ENCODE data around the gene ZER1.
"Not testable (repeated sequence)": the region's sequence is repeated elsewhere in the genome, so short reads cannot be mapped to it uniquely, and the experiment has no call there.

ZER1 gene

DNA sequence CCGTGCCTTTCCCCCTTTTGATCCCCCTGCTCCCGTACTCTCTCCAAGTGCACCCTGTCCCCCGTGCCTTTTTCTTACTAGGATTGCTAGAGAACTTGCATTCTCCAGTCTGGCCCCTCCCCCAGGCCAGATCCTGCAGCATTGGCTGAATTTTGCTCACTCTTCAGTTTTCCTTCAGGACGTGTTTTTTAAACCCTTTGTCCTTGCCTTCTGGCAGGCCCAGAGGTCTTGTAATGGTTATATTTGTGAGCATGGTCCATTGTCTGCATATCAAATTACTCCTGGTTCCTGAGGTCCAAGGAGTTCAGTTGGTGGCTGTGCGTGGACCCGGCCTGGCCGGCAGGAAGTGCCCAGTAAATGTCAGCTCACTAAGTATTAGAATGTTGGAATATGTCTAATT, 15.9 kb upstream of the ZER1 start:
- DNase-seq (ENCODE audit: low read depth), result no peak

DNA sequence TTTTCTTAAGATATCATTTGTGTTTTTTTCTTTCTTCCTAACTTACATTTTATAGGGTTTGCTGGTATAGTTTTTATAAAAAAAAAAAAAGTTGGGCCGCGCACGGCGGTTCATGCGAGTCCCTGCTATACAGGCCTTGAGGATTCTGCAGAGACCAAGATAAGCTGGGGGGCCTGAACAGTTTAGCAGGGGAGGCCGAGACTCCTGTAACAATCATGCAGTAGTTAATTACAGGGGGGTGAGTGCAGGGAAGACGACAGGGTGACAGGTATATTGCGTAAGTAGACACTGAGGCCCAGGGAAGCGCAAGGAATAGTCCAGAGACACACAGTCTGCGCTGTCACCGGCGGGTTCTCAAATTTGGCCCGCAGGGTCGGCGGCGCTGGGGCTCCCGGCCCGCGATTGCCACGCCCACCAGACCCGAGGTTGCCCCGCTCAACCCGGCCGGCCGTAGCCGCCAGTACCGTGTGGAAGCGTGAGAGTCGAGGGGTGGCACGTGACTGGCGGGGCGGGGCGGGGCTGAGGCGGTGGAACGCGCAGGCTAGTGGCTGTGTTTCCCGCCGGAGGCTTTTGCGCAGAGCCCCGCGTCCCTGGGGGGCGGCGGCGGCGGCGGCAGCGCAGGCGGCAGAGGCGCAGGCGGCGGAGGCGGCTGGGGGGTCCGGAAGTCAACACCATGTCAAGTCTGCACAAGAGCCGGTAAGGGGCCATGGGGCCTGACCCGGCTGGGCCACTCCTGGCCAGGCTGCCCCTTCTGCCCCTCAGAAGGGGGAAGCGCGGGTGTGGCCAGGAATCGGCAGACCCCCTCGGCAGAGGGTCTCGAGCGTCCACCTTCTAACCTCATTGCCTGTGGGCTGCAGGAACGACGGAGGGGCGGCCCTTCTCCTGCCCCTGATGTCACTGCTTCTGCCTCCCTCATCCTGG, 15.2 kb upstream of the ZER1 start, which contains the start of gene TBC1D13:
TSS of gene TBC1D13 (plus strand) at position 573 of the 921 bp plus-strand sequence. CDS start at position 674, 101 bp downstream.
- peak; percentile 86 for DNase-seq (ENCODE audit: low read depth)

DNA sequence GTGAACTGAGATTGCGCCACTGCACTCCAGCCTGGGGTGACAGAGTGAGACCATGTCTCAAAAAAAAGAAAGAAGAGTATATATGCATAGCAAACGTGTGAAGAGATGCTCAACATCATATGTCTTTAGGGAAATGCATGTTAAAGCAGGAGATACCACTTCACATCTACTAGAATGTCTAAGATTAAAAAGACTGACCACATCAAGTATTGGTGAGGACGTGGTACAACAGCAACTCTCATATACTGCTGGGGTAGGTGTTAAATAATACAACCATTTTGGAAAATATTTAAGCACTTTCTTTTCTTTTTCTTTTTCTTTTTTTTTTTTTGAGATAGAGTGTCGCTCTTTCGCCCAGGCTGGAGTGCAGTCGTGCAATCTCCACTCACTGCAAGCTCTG, 13.7 kb upstream of the ZER1 start:
- no peak for DNase-seq (ENCODE audit: low read depth)

DNA sequence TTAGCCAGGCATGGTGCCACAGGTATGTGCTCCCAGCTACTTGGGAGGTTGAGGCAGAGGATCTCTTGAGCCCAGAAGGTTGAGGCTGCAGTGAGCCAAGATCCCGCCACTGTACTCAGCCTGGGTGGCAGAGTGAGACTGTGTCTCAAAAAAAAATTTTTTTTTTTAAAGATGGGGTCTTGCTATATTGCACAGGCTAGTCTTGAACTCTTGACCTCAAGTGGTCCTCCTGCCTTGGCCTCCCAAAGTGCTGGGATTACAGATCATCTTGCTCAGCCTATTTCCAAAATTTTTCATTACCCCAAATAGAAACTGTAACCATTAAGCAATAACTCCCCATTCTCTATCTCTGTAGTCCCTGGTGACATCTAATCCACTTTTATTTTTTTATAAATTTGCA, 10.9 kb upstream of the ZER1 start:
- no peak for DNase-seq (ENCODE audit: low read depth)

DNA sequence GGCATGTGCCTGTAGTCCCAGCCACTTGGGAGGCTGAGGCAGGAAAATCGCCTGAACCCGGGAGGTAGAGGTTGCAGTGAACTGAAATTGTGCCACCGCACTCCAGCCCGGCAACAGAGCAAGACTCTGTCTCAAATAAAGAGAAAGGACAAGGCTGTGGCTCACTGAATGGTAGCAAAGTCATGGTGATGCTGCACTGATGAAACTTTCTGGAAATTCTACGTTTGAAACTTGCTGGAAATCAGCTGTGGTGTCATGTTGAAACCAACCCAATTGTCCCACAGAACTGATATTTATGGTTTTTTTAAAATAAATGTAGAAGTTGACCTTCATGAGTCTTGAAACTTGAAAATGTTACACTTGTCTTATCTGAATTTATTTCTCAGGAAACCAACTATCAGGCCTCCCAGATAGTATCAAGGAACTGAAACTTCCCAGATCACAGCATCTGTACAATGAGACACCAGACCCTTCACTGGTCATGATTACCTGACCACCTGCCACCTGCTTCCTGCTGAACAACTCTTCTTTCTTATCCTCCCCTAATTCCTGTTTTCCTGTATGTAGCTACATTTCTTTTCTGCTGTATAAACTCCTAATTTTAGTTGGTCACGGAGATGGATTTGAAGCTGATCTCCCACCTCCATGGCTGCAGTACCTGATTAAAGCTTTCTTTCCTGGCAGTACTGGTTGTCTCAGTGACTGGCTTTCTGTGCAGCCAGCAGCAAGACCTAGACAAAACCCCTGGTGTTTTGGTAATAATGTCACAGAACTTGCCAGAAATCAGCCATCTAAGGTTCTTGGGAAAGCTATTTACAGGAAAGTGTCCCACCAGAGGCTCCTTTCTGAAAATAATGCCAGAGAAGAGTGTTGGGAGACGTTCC, 9.7 kb upstream of the ZER1 start:
- DNase-seq (ENCODE audit: low read depth), result no peak

DNA sequence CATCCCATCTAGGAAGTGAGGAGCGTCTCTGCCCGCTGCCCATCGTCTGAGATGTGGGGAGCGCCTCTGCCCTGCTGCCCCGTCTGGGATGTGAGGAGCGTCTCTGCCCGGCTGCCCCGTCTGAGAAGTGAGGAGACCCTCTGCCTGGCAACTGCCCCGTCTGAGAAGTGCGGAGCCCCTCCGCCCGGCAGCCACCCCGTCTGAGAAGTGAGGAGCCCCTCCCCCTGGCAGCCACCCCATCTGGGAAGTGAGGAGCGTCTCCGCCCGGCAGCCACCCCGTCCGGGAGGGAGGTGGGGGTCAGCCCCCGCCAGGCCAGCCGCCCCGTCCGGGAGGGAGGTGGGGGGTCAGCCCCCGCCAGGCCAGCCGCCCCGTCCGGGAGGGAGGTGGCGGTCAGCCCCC, 8.4 kb upstream of the ZER1 start:
- not testable (repeated sequence) for DNase-seq (ENCODE audit: low read depth)

DNA sequence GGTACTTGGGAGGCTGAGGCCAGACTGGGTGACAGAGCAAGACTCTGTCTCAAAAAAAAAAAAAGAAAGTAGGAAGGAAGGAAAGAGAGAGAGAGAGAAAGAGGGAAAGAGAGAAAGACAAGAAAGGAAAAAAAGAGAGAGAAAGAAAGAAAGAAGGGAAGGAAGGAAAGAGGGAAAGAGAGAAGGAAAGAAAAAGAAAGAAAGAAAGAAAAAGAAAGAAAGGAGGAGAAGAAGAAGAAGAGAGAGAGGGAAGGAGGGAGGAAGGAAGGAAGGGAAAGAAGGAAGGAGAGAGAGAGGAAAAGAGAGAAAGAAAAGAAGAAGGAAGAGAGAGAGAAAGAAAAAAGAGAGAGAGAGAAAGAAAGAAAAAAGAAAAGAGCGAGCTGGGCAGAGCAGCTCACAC, 3.1 kb upstream of the ZER1 start:
- no peak for DNase-seq (ENCODE audit: low read depth)

DNA sequence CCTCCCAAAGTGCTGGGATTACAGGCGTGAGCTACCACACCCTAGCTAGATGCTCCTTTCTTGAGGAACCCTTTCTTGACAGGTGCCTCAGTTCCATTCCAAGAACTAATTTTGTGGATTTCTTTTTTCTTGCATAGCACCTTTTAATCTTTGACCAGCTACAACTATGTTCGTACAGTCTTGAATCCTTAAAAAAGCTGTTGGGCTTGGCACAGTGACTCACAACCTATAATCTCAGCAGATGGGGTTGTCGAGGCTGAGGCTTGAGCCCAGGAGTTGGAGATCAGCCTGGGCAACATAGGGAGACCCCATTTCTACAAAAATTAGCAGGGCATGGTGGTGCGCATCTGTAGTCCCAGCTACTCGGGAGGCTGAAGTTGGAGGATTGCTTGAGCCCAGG, 1.3 kb upstream of the ZER1 start:
- no peak for DNase-seq (ENCODE audit: low read depth)

DNA sequence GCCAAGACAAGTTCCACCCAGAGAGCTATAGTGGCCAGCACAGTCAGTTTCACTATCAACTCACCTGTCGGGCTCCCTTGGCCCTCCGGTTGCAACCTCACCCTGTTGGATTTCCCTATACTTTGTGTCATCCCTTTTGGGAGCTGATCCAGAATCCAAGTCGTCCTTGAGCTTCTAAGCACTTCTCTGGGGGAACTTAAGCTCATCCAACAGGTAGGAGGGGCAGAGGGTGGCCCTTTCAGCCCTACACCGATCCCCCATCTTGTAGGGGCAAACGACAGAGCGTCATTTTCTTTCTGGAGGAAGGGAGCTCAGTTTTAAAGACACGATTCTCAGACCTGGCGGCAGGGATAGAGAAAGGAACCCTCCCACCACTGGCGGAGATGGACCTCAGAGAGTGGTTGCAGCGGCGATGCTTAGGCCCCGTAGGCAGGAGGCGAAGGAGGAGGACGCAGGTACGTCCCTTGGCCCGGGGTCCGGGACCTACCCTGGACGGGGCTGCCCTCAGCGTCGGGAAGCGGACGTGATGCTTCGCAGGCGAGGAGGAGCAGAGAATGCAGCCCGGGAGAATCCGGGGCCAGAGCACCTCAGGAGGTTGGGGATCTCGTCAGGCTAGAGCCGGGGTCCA, 519 bp downstream of the ZER1 start:
- DNase-seq (ENCODE audit: low read depth), result no peak

DNA sequence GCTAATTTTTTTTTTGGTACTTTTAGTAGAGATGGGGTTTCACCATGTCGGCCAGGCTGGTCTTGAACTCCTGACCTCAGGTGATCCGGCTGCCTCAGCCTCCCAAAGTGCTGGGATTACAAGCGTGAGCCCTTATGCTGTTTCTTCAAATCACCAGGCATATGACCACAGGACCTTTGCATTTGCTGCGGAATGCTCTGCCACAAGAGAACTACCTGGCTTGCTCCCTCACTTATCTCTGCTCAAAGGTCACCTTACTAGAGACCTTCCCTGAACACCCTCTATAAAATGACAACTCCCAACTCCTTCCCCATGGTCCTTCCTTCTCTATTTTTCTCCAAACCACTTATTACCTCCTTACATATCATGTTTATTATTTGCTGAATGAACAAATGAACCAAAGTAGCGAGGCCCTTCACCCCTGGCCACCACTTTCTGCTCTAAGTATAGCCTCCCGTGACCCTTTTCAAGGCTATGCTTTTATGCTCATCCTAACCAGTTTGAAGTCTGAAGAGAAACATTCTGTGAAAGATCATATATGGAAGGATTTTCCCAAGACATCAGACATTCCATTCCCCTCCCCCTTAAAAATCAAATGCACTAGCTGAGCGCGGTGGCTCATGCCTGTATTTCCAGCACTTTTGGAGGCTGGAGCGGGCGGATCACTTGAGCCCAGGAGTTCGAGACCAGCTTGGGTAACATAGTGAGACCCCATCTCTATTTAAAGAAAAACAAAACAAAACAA, 1.3 kb downstream of the ZER1 start:
- DNase-seq (ENCODE audit: low read depth), result no peak

DNA sequence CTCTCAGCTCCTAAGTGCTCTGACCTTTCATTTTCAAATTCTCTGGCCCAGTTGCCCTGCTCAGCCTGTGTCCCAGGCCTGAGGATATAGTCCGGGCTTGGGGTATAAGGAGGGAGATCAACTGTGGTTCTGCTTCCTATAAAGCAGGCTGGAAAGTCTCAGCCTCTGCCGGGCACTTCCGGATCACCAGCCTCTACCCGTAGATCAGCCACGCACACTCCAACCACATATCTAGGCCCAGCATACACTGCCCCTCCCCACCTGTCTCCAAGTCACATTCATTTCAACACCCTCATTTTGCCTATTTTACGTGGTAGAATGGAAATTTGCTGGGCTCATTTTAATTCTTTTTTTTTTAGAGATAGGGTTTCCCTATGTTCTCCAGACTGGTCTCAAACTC, 3.1 kb downstream of the ZER1 start:
- DNase-seq (ENCODE audit: low read depth), result no peak

DNA sequence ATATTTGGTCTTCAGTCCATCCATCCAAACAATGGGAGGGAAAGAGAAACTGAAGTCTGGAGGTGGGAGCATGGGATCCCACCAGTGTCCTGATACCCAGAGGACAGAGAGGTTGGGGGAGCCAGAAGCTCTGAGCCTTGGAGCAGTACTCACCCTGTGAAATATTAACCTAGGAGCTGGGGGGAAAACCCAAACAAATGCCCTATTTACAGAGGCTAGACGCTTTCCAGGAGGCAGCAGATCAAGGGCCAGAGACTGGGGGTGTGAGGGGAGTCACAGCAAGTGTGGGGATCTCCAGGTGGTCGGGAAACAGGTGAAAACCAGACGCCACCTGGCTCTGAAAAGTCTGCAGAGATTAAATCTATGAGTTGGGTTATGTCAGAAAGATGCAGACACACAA, 6.2 kb downstream of the ZER1 start:
- DNase-seq (ENCODE audit: low read depth), result no peak

DNA sequence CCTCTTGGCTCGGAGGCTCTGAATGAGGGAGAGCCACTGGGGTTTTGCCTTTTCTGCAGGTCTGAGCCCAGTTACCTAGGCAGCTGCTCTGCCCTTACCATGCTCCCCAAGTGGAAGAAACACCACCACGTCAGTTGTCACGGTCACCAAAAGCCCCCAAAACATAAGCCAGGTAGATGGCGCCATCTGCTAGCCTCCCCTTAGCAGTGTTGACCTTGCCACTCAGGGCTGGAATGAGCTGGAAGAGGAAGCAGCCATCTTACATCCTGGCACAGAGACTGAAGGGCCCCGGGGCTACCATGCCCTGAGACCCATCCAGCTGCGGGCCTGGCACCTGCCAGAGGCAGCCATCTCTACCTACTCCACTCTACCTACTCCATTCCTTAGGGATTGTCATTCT, 7.4 kb downstream of the ZER1 start:
- DNase-seq (ENCODE audit: low read depth), result no peak

DNA sequence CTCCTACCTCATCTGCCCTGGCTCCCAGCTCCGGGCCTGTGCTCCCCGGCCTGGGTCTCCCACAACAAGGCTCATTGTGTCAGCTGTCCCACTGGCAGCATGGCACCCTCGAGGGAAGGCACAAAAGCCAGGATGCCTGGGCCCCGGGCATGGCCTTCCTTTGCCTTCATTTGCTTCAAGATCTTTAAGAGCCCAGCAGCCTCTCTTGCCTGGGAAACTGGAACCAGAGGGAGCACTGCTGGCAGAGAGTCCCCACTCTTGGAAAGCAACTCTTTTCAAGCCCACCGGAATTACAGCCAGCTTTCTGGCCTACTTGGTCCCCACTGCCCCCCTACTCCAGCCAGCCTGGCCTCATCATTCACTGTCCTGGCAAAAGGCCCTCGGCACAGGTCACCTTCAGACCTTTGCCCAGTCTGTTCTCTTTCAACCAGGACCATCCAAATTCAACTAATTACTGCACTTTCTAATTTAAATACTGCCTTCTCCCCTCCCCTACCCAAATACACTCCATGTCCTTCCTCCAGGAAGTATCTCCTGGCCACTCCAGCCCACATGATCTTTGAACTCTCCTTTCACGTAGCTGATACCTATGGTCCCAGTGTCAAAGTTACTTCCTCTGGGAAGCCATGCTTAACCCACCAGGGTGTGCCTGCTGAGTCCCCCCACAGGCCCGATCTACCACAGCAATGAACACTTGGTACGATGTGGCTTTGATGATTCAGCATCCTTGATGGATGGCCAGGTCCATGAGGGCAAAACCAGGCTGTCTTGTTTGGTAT, 8.9 kb downstream of the ZER1 start:
- no peak for DNase-seq (ENCODE audit: low read depth)

DNA sequence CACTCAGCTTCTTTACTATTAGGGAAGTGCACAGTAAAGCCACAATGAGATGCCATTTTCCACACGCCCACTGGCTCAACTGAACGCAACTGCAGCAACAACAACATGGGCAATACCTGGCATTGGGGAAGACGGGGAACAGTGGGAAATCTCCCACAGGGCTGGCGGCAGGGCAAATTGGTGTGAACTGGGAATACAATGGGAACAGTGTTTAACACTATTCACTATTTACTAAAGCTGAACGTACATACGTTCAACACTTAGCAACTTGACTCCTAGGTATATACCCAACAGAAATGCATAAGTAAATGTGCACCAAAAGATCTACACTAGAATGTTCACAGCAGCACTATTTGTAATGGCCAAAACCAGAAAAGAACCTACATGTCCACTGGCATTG, 14.1 kb downstream of the ZER1 start:
- no peak for DNase-seq (ENCODE audit: low read depth)

DNA sequence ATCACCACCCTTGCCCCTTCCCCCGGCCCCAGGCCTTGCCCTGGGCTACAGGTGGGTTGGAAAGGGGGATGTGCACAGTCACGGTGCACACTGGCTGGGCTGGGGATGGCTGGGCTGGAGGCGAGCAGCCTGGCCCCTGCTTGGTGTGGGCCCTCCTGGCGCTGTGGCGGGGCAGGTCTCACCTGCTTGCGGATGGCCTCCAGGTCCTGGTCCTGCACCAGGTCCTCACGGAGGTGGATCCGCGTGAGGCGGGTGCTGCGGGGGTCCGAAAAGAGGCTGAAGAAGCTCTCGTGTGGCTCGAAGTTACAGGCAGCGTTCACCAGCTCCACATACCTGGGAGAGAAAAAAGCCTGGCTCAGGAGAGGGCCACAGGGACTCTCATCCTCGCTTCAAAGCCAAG, 18.1 kb downstream of the ZER1 start:
- DNase-seq (ENCODE audit: low read depth), result no peak

DNA sequence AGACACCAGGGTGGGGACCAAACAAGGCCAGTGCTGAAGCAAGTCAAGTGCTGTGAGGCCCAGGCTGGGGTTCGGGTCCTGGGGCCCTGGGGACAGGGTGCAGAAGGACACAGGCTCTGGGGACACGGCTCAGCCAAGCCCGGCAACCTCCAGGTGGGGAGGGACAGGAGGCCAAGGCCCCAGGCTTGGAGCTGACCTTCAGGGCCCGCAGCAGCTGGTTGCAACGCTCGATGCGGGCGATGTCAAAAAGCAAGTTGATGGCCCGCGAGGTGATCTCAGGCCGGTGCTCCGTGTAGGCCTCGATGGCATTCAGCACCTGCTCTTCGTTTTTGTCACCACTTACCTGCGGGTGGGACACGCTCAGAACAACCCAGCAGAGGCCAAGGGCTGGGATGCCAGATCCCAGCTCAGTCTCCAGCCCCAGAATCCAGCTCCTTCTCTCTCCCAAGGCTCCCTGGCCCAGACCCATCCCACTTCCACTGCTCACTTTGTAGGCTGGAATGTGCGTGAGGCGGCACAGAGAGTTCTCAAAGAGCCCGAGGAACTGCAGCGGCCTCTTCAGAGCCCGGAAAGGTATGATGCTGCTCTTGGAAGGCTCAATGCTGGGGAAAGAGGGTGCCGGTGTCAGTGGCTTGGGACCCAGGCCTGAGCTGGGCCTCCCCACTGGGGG, 20.7 kb downstream of the ZER1 start:
- no peak for DNase-seq (ENCODE audit: low read depth)

DNA sequence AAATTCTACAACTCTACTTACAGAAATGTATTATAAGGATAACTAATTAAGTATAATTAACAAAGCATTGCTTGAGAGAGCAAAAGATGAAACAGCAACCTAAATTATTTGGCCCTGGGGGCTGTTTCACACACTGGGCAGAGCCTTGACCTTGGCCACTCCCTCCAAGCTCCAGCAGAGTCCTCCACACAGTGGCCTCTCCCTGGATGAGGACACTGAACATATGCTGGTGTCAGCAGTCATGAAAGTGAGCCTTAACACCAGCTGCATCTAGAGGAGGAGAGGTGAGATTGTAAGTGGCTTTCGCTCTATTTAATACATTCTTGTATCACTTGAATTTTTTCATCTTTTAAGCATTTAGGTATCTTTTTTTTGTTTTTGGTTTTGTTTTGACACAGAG, 24.5 kb downstream of the ZER1 start:
- DNase-seq (ENCODE audit: low read depth), result no peak

DNA sequence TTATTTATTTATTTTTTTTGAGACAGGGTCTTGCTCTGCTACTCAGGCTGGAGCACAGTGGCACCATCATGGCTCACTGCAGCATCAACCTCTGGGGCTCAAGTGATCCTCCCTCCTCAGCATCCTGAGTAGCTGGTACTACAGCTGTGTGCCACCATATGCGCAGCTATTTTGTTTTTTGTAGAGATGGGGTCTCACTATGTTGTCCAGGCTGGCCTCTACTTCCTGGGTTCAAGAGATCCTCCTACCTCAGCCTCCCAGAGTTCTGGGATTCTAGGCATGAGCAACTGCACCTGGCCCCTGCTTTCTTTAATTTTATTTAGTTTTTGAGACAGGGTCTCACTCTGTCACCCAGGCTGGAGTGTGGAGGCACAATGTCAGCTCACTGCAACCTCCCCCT, 28.3 kb downstream of the ZER1 start:
- no peak for DNase-seq (ENCODE audit: low read depth)

DNA sequence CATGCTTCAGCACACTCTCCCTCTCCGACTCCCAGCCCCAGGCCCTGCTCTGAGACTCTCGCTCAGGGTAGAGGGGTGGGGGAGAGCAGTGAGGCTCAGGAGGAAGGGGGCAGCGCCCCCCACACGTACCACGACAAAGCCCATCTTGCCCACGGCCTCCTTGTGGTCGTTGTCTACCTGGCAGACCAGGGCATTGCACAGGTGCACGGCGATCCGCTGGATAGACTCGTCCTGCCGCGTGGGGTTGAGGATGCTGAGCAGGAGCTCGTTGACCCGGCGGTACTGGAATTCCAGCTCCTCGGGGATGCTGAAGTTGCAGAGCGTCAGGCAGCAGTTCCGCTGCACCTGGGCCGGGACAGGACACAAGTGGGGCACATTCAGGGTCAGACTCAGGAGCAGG, 29.3 kb downstream of the ZER1 start:
- DNase-seq (ENCODE audit: low read depth), result no peak

DNA sequence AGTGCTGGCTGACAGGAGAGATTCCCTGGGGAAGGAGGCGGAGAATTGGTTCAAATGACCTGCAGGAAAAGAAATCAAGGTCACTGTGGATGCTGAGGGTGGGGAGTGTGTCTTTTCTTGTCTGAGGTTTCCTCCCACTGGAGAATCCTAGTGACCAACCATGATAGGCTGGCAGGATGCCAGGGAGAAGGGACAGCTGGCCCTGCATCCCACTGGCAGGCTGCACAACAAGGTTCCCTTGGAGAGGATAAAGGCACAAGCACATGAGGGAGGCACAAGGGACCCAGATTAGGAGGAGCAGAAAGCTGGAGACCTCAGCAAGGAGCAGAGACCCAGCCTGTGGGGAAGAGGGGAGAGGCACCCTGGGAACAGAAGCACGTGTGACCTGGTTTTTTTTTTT, 36.4 kb downstream of the ZER1 start:
- no peak for DNase-seq (ENCODE audit: low read depth)
